RKO (cell line): Measurements from ENCODE around the gene FOXB1.

ENCODE experiments used
- DNase-seq: peaks from one replicate; pipeline ENCODE4 v3.0.0-alpha.2; 2016; ENCODE audit warnings: low spot score

Gene FOXB1

GRCh38 chr15:59998950-59999611 is 5.0 kb upstream of the FOXB1 start:
- no peak for DNase-seq

GRCh38 chr15:59999612-60000112 is 4.4 kb upstream of the FOXB1 start:
- no peak for DNase-seq

GRCh38 chr15:60000113-60000823 is 3.8 kb upstream of the FOXB1 start:
- DNase-seq, result no peak

- DNase-seq, result no peak
These were observed 3.1 kb upstream of the FOXB1 start for GRCh38 chr15:60000824-60001609.

GRCh38 chr15:60001610-60002527 is 2.2 kb upstream of the FOXB1 start:
- DNase-seq, result no peak

- no peak for DNase-seq
These were observed 1.4 kb upstream of the FOXB1 start for GRCh38 chr15:60002528-60003218.

GRCh38 chr15:60003243-60004008 is 685 bp upstream of the FOXB1 start:
- DNase-seq, result no peak

GRCh38 chr15:60004846-60005351 is 788 bp downstream of the FOXB1 start:
- no peak for DNase-seq

- no peak for DNase-seq
These were observed 1.5 kb downstream of the FOXB1 start for GRCh38 chr15:60005352-60006202.

- DNase-seq, result no peak
These were observed 2.2 kb downstream of the FOXB1 start for GRCh38 chr15:60006203-60006862.

- DNase-seq, result no peak
These were observed 2.8 kb downstream of the FOXB1 start for GRCh38 chr15:60006873-60007272.

GRCh38 chr15:60009124-60009960 is 5.2 kb downstream of the FOXB1 start:
- DNase-seq, result no peak

- DNase-seq, result no peak
These were observed 6.0 kb downstream of the FOXB1 start for GRCh38 chr15:60009980-60010732.

- no peak for DNase-seq
These were observed 6.7 kb downstream of the FOXB1 start for GRCh38 chr15:60010858-60011257.

GRCh38 chr15:60012695-60013094 is 8.6 kb downstream of the FOXB1 start:
- DNase-seq, result no peak

GRCh38 chr15:60017538-60018520 is 13.7 kb downstream of the FOXB1 start:
- peak; percentile 2 for DNase-seq
